Activated CD4-positive, alpha-beta T cell treated with anti-CD3 and anti-CD28 coated beads, Interleukin-2, Interleukin-4, amounts not matched to agents 100 ng/mL and 50 ng/mL, durations not matched to agents 16 hours and 8 hours (primary cell): Measurements from ENCODE around the gene POLD1.
A peak's percentile ranks its signal among the peaks of the same experiment; 100 is the strongest.
"Not testable (repeated sequence)": the region's sequence is repeated elsewhere in the genome, so short reads cannot be mapped to it uniquely, and the experiment has no call there.

Source experiments
- DNase-seq: peaks from one replicate; pipeline ENCODE4 v3.0.0-alpha.2; 2020; ENCODE audit warnings: low spot score

POLD1 gene

GRCh38 chr19:50365434-50366306 is 18.5 kb upstream of the POLD1 start, which contains the start of gene NAPSA:
Gene NAPSA (minus strand): TSS chr19:50365639. CDS start chr19:50365621, 18 bp downstream.
- DNase-seq, result no peak

GRCh38 chr19:50368649-50369570 is 15.2 kb upstream of the POLD1 start:
- peak; percentile 86 for DNase-seq

GRCh38 chr19:50371914-50372475 is 12.2 kb upstream of the POLD1 start:
- DNase-seq, result no peak

GRCh38 chr19:50376166-50377050 is 7.7 kb upstream of the POLD1 start, which contains the start of gene NR1H2:
Gene NR1H2 (plus strand): TSS chr19:50376457. CDS start chr19:50377606, 1,149 bp downstream.
- DNase-seq, result peak; percentile 97

- DNase-seq, result no peak
Observed at GRCh38 chr19:50377051-50377461, 7.1 kb upstream of the POLD1 start.

- DNase-seq, result no peak
Observed at GRCh38 chr19:50377517-50377916, 6.6 kb upstream of the POLD1 start.

- DNase-seq, result no peak
Observed at GRCh38 chr19:50378169-50378862, 5.8 kb upstream of the POLD1 start.

GRCh38 chr19:50378863-50379236 is 5.3 kb upstream of the POLD1 start:
- DNase-seq, result no peak

GRCh38 chr19:50379602-50380001 is 4.5 kb upstream of the POLD1 start:
- DNase-seq, result no peak

GRCh38 chr19:50380137-50380536 is 4.0 kb upstream of the POLD1 start:
- no peak for DNase-seq

GRCh38 chr19:50380751-50381151 is 3.4 kb upstream of the POLD1 start:
- no peak for DNase-seq

GRCh38 chr19:50381881-50382729 is 2.0 kb upstream of the POLD1 start:
- DNase-seq, result no peak

GRCh38 chr19:50383001-50383851 is 921 bp upstream of the POLD1 start:
- DNase-seq, result no peak

GRCh38 chr19:50384685-50385535 is 763 bp downstream of the POLD1 start:
- no peak for DNase-seq

GRCh38 chr19:50387176-50387867 is 3.2 kb downstream of the POLD1 start:
- DNase-seq, result no peak

GRCh38 chr19:50387868-50388245 is 3.7 kb downstream of the POLD1 start:
- DNase-seq, result no peak

- not testable (repeated sequence) for DNase-seq
Observed at GRCh38 chr19:50390295-50390694, 6.1 kb downstream of the POLD1 start.
